ENCODE data around the gene PTCRA. TPM values are rescaled to one million over a fixed set of nuclear protein-coding genes. Genes with fewer than 3 reads are reported as not detected.

Gene PTCRA
- polyA plus RNA-seq, 3 donors: 0.27 to 0.83 (median 0.55) TPM

DNA sequence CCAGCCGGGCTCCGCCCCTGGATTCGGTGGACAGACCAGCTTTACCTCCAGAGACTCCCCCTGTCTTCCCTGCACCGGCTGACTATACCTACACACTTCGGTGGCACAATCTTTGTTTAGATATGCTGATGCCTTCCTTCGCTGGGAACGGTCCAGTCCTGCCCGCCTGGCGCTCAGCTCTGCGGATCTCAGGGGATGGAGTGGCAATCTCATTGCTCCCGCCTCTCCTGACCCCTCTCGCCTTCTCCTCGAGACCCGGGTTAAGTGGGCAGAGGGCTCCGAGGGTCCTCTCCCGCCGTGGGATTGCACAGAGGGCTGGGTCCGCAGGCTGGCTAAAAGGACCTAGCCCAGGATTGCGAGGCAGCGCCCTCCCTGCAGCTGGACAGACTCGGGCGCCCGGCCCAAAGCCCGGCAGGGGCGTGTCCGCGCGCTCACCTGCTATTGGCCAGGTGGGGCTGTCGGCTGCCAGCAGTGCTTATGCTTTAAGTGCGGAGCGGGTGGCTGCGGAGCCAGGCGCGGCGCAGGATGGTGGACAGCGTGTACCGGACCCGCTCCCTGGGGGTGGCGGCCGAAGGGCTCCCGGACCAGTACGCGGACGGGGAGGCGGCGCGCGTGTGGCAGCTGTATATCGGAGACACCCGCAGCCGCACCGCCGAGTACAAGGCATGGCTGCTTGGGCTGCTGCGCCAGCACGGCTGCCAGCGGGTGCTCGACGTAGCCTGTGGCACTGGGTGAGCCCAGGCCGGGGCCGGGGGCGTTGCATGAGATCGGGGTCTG, 44.6 kb downstream of the PTCRA start, which contains the start of gene GNMT:
Gene GNMT, plus strand, starts transcription at position 512 of the 777 bp plus-strand sequence. Its CDS starts 14 bp downstream, at position 526.
- intact Hi-C loops (cut with micrococcal nuclease): no loop called here
- no peak for DNase-seq
- H3K27me3 ChIP-seq (ENCODE audit: control insufficient read depth in 2 of 2, insufficient read depth in 2 of 2, low read length in 2 of 2): peaks cover 7 to 26% of the 10 kb centered on the region in 2 donors
- H4K20me1 ChIP-seq (ENCODE audit: insufficient read depth, low read length): no peaks in the 10 kb centered on the region
- TF ChIP-seq, protein P1, sequence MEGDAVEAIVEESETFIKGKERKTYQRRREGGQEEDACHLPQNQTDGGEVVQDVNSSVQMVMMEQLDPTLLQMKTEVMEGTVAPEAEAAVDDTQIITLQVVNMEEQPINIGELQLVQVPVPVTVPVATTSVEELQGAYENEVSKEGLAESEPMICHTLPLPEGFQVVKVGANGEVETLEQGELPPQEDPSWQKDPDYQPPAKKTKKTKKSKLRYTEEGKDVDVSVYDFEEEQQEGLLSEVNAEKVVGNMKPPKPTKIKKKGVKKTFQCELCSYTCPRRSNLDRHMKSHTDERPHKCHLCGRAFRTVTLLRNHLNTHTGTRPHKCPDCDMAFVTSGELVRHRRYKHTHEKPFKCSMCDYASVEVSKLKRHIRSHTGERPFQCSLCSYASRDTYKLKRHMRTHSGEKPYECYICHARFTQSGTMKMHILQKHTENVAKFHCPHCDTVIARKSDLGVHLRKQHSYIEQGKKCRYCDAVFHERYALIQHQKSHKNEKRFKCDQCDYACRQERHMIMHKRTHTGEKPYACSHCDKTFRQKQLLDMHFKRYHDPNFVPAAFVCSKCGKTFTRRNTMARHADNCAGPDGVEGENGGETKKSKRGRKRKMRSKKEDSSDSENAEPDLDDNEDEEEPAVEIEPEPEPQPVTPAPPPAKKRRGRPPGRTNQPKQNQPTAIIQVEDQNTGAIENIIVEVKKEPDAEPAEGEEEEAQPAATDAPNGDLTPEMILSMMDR (IDR thresholded peaks at IDR 0.05): no peak
- no peaks in the 10 kb centered on the region for H3K79me2 ChIP-seq (ENCODE audit: insufficient read depth, low read length)
- H3K36me3 ChIP-seq (replicated peaks in 1 of 2; ENCODE audit: control insufficient read depth in 1 of 2, insufficient read depth in 2 of 2, low read length in 2 of 2): peaks cover 27 to 28% of the 10 kb centered on the region in 2 donors
- Mint-ChIP-seq H3K27ac (no peak within 1 kb of the TSS), H3K4me3 (peak within 1 kb of the TSS; percentile 66 to 91), H3K4me1 (peaks cover 19% of the 10 kb centered on the region), H3K36me3 (peaks cover 38 to 55% of the 10 kb centered on the region in 2 donors), H3K27me3 (ENCODE audit: low read depth in 3 of 3) (peaks cover 27 to 31% (median 30%) of the 10 kb centered on the region in 3 donors), H3K9me3 (peaks cover 0 to 8% (median 0%) of the 10 kb centered on the region in 7 donors)
- WGBS (ENCODE audit: insufficient coverage): 3% methylated on average over 61 of the region's 62 CpGs
- no peak within 1 kb of the TSS for H3K27ac ChIP-seq (ENCODE audit: low read depth in 1 of 2, low read length in 2 of 2)
- H3K9me3 ChIP-seq (replicated peaks in 1 of 2; ENCODE audit: control insufficient read depth in 1 of 2, insufficient read depth in 1 of 2, low read length in 2 of 2): peaks cover 0 to 4% of the 10 kb centered on the region in 2 donors
- peaks cover 12 to 15% of the 10 kb centered on the region in 2 donors for H3K4me1 ChIP-seq (ENCODE audit: control insufficient read depth in 1 of 2, insufficient read depth in 2 of 2, low read length in 2 of 2)
- peak within 1 kb of the TSS; percentile 62 for H3K9ac ChIP-seq (ENCODE audit: insufficient read depth, low read length, poor library complexity, severe bottlenecking)
- H3K4me3 ChIP-seq (replicated peaks in 1 of 3; ENCODE audit: low read depth in 2 of 3, low read length in 3 of 3): peak within 1 kb of the TSS in 1 of 3 experiments; percentile 65
- H3K4me2 ChIP-seq (replicated peaks; ENCODE audit: extremely low read depth, low read length, poor library complexity, severe bottlenecking): peak within 1 kb of the TSS; percentile 77
- H2AFZ ChIP-seq (ENCODE audit: insufficient read depth, low read depth, low read length, poor library complexity, severe bottlenecking): peak within 1 kb of the TSS; percentile 62

GRCh38 chr6:42961020-42961470, 45.2 kb downstream of the PTCRA start:
- Mint-ChIP-seq H3K4me3 (peak overlapping the region; percentile 66 to 91), H3K27ac (no peak overlapping the region), H3K4me1 (peaks cover 19% of the 10 kb centered on the region), H3K27me3 (ENCODE audit: low read depth in 3 of 3) (peaks cover 29 to 31% (median 30%) of the 10 kb centered on the region in 3 donors), H3K9me3 (peaks cover 0 to 8% (median 0%) of the 10 kb centered on the region in 7 donors), H3K36me3 (peaks cover 44 to 57% of the 10 kb centered on the region in 2 donors)
- H3K4me2 ChIP-seq (replicated peaks; ENCODE audit: extremely low read depth, low read length, poor library complexity, severe bottlenecking): peak overlapping the region; percentile 77
- peak overlapping the region; percentile 62 for H3K9ac ChIP-seq (ENCODE audit: insufficient read depth, low read length, poor library complexity, severe bottlenecking)
- no peaks in the 10 kb centered on the region for H4K20me1 ChIP-seq (ENCODE audit: insufficient read depth, low read length)
- no peak for DNase-seq
- peaks cover 0 to 4% of the 10 kb centered on the region in 2 donors for H3K9me3 ChIP-seq (replicated peaks in 1 of 2; ENCODE audit: control insufficient read depth in 1 of 2, insufficient read depth in 1 of 2, low read length in 2 of 2)
- TF ChIP-seq, protein P1 (IDR thresholded peaks at IDR 0.05): no peak
- no peaks in the 10 kb centered on the region for H3K79me2 ChIP-seq (ENCODE audit: insufficient read depth, low read length)
- H3K4me3 ChIP-seq (replicated peaks in 1 of 3; ENCODE audit: low read depth in 2 of 3, low read length in 3 of 3): peak overlapping the region in 1 of 3 experiments; percentile 65
- intact Hi-C loops (cut with micrococcal nuclease): no loop called here
- 31% methylated on average over 14 of the region's 15 CpGs for WGBS (ENCODE audit: insufficient coverage)
- H3K27ac ChIP-seq (ENCODE audit: low read depth in 1 of 2, low read length in 2 of 2): no peak overlapping the region
- H3K4me1 ChIP-seq (ENCODE audit: control insufficient read depth in 1 of 2, insufficient read depth in 2 of 2, low read length in 2 of 2): peaks cover 12 to 15% of the 10 kb centered on the region in 2 donors
- peak overlapping the region; percentile 62 for H2AFZ ChIP-seq (ENCODE audit: insufficient read depth, low read depth, low read length, poor library complexity, severe bottlenecking)
- H3K27me3 ChIP-seq (ENCODE audit: control insufficient read depth in 2 of 2, insufficient read depth in 2 of 2, low read length in 2 of 2): peaks cover 7 to 26% of the 10 kb centered on the region in 2 donors
- H3K36me3 ChIP-seq (replicated peaks in 1 of 2; ENCODE audit: control insufficient read depth in 1 of 2, insufficient read depth in 2 of 2, low read length in 2 of 2): peaks cover 33% of the 10 kb centered on the region in 2 donors
